Left renal pelvis (tissue), 4 donors: ENCODE results near the gene RBBP5. TPM values are rescaled to one million over a fixed set of nuclear protein-coding genes. Genes with fewer than 3 reads are reported as not detected.
A peak's percentile ranks its signal among the peaks of the same experiment; 100 is the strongest.
"Not testable (repeated sequence)": the region's sequence is repeated elsewhere in the genome, so short reads cannot be mapped to it uniquely, and the experiment has no call there.

ENCODE experiments used
- DNase-seq, 4 donors: peaks; one replicate each; pipeline ENCODE4 v3.0.0-alpha.2; 2013; ENCODE audit warnings: low read depth in 4 of 4, low spot score in 3 of 4
- polyA plus RNA-seq, 4 donors: library from polyadenylated mRNA; unstranded; fragments of 120-200 nt; gene quantifications; one replicate each; pipeline ENCODE4 v1.2.1, GENCODE V29; 2013; ENCODE audit not compliant: insufficient read length in 4 of 4

The RBBP5 gene
- polyA plus RNA-seq = 10 to 100 TPM; 17.1 to 24.2 (median 19.2) TPM

- peak; percentile 92 to 97 (median 94) for DNase-seq
Observed at GRCh38 chr1:205121660-205122488, at the start of gene RBBP5. Gene RBBP5, minus strand, starts transcription at chr1:205121978. Its CDS starts 105 bp downstream, at chr1:205121873.

GRCh38 chr1:205171369-205171768 lies 49.6 kb upstream of the RBBP5 start:
- DNase-seq = no peak

GRCh38 chr1:205170532-205171269 lies 48.9 kb upstream of the RBBP5 start:
- no peak for DNase-seq

GRCh38 chr1:205169248-205169647 lies 47.5 kb upstream of the RBBP5 start:
- DNase-seq = no peak

GRCh38 chr1:205168291-205168690 lies 46.5 kb upstream of the RBBP5 start:
- no peak for DNase-seq

- no peak for DNase-seq
Observed at GRCh38 chr1:205162301-205162700, 40.5 kb upstream of the RBBP5 start.

GRCh38 chr1:205161076-205161475 lies 39.3 kb upstream of the RBBP5 start:
- DNase-seq = no peak

GRCh38 chr1:205158048-205158616 lies 36.4 kb upstream of the RBBP5 start:
- no peak for DNase-seq

- DNase-seq = not testable (repeated sequence)
Observed at GRCh38 chr1:205155665-205156377, 34.0 kb upstream of the RBBP5 start.

GRCh38 chr1:205152505-205152904 lies 30.7 kb upstream of the RBBP5 start:
- no peak for DNase-seq

GRCh38 chr1:205150651-205151428 lies 29.1 kb upstream of the RBBP5 start:
- DNase-seq = no peak

GRCh38 chr1:205147191-205147835 lies 25.5 kb upstream of the RBBP5 start:
- DNase-seq = no peak

- DNase-seq = no peak
Observed at GRCh38 chr1:205144751-205145150, 23.0 kb upstream of the RBBP5 start.

- DNase-seq = no peak
Observed at GRCh38 chr1:205144046-205144720, 22.4 kb upstream of the RBBP5 start.

- no peak for DNase-seq
Observed at GRCh38 chr1:205142102-205142469, 20.3 kb upstream of the RBBP5 start.

- DNase-seq = peak; percentile 41 to 65 (median 60)
Observed at GRCh38 chr1:205141236-205142101, 19.7 kb upstream of the RBBP5 start.

- no peak for DNase-seq
Observed at GRCh38 chr1:205140113-205140512, 18.3 kb upstream of the RBBP5 start.

GRCh38 chr1:205137901-205138300 lies 16.1 kb upstream of the RBBP5 start:
- DNase-seq = no peak
